HUES64 (cell line): ENCODE results near the gene ARAP1.
A peak's percentile ranks its signal among the peaks of the same experiment; 100 is the strongest.

Experiments used
- H3K27ac ChIP-seq: 2 replicates; pipeline ENCODE4 v1.7.0; 2013; ENCODE audit warnings: low read depth, low read length, inconsistent platforms
- H3K27me3 ChIP-seq: 2 replicates; pipeline ENCODE4 v1.6.1; 2013; ENCODE audit warnings: mild to moderate bottlenecking, low read length; ENCODE audit not compliant: insufficient read depth
- H3K36me3 ChIP-seq: 2 replicates; pipeline ENCODE4 v1.6.1; 2013; ENCODE audit warnings: mild to moderate bottlenecking, low read length; ENCODE audit not compliant: insufficient read depth
- H3K4me1 ChIP-seq: 2 replicates; pipeline ENCODE4 v1.6.1; 2013; ENCODE audit warnings: mild to moderate bottlenecking, low read length, moderate library complexity; ENCODE audit not compliant: insufficient read depth
- H3K4me3 ChIP-seq: 2 replicates; pipeline ENCODE4 v1.5.1; 2013; ENCODE audit warnings: mild to moderate bottlenecking, low read length, moderate library complexity
- H3K9ac ChIP-seq: 2 replicates; pipeline ENCODE4 v1.6.1; 2013; ENCODE audit warnings: mild to moderate bottlenecking, low read depth, low read length
- H3K9me3 ChIP-seq: 2 replicates; pipeline ENCODE4 v1.6.1; 2013; ENCODE audit warnings: low read depth, low read length; ENCODE audit not compliant: insufficient read depth
- WGBS: fragments of 150-250, 120-280 bp; methylation state at CpG from one replicate; pipeline ENCODE4 v1.1.7; 2013; ENCODE audit warnings: missing lambda C conversion rate; 5-methylcytosine and 5-hydroxymethylcytosine counted together

The ARAP1 gene

DNA sequence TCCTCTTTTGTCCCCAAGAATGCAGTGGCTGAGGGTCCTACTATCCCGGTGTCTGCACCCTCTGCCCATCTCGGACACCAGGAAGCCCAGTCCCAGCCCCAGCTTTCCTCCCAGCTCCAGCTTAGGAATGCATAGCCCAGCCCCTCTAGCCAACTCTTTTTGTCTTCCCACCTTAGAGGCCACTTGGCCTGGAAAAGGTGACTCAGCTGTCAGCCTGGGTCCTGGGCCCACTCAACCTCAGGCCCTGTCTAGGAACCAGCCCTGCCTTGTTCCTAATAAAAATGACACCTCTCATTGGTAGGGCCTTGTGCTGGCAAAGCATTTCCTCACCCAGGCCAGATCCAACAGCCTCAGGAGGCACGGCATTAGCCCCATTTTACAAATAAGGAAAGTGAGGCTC lies 106.2 kb downstream of the ARAP1 start:
- 78% methylated on average over 3 of the region's 3 CpGs for WGBS
- H3K4me1 ChIP-seq, result no peaks in the 10 kb centered on the region
- H3K36me3 ChIP-seq, result no peaks in the 10 kb centered on the region
- no peak overlapping the region for H3K4me3 ChIP-seq
- no peak overlapping the region for H3K27ac ChIP-seq
- peaks cover 32% of the 10 kb centered on the region for H3K27me3 ChIP-seq
- no peak overlapping the region for H3K9ac ChIP-seq
- H3K9me3 ChIP-seq, result no peaks in the 10 kb centered on the region

DNA sequence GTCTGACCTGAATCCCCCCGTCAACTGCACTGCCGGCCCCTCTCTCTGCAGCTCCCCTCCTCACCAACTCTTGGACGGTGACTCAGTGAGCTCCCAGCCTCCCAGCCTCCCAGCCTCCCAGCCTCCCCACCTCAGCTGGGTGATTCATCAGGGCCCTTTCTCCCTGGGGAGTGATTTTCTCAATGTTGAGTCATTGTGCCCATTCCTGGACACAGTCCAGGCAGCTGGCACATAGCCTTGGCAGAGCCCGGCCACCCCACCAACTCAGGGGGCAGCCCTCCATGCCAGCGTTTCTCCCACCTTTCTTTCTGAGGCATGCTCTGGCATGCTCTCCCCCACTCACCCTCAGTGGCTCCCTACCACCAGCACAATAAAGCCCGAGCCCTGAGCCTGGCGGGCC lies 108.7 kb downstream of the ARAP1 start:
- H3K4me3 ChIP-seq, result peak overlapping the region; percentile 52; the same call in 1 of the 2 replicates
- H3K27ac ChIP-seq, result no peak overlapping the region
- 89% methylated on average over 7 of the region's 7 CpGs for WGBS
- H3K9ac ChIP-seq, result no peak overlapping the region
- H3K27me3 ChIP-seq, result peaks cover 57% of the 10 kb centered on the region
- H3K9me3 ChIP-seq, result no peaks in the 10 kb centered on the region
- H3K36me3 ChIP-seq, result no peaks in the 10 kb centered on the region
- H3K4me1 ChIP-seq, result no peaks in the 10 kb centered on the region

DNA sequence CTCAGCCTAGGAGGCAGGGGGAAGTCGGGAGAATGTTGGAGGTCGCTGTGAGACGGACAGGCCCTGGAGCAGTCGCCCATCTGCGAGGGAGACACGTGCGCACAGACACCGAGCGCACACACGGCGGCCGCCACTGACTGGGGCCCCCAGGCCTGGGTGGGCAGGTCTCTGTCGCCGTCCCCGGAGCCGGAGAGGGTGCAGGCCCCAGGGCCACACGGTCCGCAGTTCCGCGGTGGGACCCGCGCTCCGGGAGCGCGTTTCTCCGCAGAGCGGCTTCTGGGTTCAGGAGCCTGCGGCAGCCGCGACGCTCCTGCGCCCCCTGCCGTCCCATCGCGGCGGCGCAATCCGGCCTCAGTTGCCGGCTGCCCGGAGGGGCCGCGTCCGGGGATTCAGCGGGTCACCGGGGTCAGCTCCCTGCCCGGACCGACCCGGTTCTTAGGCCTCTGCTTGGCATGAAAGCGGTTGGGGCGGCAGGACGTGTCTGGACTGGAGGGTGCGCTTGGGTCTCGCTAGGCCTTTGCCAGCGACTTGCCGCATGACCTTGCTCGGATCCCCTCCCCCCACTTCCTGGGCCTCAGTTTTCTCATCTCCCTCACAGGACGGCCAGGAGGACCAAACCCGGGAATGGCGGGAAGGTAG lies 109.2 kb downstream of the ARAP1 start:
- Histone ChIP-seq H3K9ac (no peak overlapping the region), H3K4me1 (no peaks in the 10 kb centered on the region), H3K36me3 (no peaks in the 10 kb centered on the region), H3K27ac (no peak overlapping the region), H3K4me3 (peak overlapping the region; percentile 52), H3K27me3 (peaks cover 62% of the 10 kb centered on the region), H3K9me3 (no peaks in the 10 kb centered on the region)
- 3% methylated on average over 59 of the region's 59 CpGs for WGBS

GRCh38 chr11:72642043-72642883 lies 109.9 kb downstream of the ARAP1 start:
- 3% methylated on average over 85 of the region's 85 CpGs for WGBS
- Histone ChIP-seq H3K27me3 (peaks cover 69% of the 10 kb centered on the region), H3K9ac (no peak overlapping the region)

GRCh38 chr11:72641522-72642042 lies 110.6 kb downstream of the ARAP1 start:
- Histone ChIP-seq H3K9me3 (no peaks in the 10 kb centered on the region), H3K27me3 (peaks cover 69% of the 10 kb centered on the region), H3K4me3 (peak overlapping the region; percentile 40; the same call in 1 of the 2 replicates), H3K9ac (no peak overlapping the region), H3K27ac (no peak overlapping the region), H3K4me1 (peaks cover 9% of the 10 kb centered on the region), H3K36me3 (no peaks in the 10 kb centered on the region)
- 61% methylated on average over 12 of the region's 12 CpGs for WGBS

More at GRCh38 chr11:72642043-72642883, 109.9 kb downstream of the ARAP1 start:
- H3K9me3 ChIP-seq, result no peaks in the 10 kb centered on the region
- no peak overlapping the region for H3K27ac ChIP-seq
- no peaks in the 10 kb centered on the region for H3K36me3 ChIP-seq
- peaks cover 5% of the 10 kb centered on the region for H3K4me1 ChIP-seq
- peak overlapping the region; percentile 52 for H3K4me3 ChIP-seq

DNA sequence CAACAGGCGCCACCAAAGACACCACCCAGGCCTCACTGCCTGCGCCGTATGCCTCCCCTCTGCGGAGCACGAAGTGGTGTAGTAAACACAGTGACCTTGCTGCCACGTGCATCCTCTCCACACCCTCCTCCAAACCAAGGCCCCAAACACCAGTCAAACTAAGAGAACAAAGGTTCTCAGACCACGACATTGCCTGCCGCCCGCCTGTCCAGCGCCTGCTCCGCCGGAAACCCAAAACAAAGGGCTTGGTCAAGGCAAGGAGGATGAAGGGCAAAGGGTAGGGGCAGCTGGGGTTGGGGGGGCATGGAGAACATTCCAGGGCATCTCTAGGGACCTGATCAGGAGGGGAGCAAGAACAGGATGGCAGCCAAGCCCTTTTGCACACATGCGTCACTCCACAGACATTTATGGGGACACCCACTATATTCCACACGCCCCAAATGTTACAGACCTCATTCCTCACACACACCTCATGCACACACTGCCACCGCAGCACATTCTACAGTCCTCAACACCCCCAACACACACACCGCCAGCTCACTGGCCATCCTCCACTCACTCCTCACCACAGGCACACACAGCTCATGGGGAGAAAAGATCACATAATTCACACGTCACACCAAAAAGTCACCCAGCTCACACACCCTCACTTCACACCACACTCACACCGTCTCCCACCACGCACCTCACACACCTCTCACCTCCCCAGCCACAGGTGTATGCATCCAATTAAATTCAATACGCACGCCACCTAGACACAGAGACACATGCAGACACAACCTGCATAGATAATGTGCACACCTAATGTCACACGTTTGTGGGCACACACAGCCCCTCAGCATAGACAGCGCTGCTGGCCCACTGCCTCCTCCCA lies 112.5 kb downstream of the ARAP1 start:
- H3K4me1 ChIP-seq, result peaks cover 21% of the 10 kb centered on the region
- no peak overlapping the region for H3K27ac ChIP-seq
- no peak overlapping the region for H3K4me3 ChIP-seq
- H3K27me3 ChIP-seq, result peaks cover 72% of the 10 kb centered on the region
- no peaks in the 10 kb centered on the region for H3K9me3 ChIP-seq
- H3K36me3 ChIP-seq, result no peaks in the 10 kb centered on the region
- 88% methylated on average over 23 of the region's 23 CpGs for WGBS
- H3K9ac ChIP-seq, result no peak overlapping the region

DNA sequence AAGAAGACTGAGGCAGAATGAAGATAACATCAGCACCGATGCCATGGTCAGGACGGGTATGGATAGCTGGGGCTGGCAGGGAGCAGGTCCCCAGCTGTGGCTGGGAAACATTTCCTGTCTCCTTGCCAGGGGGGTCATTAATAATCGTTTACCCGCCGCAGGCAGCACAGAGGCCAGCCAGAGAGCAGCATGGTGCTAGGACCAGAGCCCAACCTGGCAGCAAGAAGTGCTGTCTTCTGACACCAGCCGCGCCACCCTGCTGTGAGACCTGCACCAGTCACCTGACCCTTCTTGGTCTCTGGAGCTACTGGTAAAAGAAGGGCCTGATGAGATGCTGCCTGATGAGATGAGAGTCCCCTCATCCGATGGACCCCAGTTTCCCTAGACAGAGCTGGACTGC lies 114.3 kb downstream of the ARAP1 start:
- Histone ChIP-seq H3K9ac (no peak overlapping the region), H3K4me3 (no peak overlapping the region), H3K27me3 (peaks cover 62% of the 10 kb centered on the region), H3K27ac (no peak overlapping the region), H3K9me3 (no peaks in the 10 kb centered on the region), H3K4me1 (peaks cover 21% of the 10 kb centered on the region), H3K36me3 (no peaks in the 10 kb centered on the region)
- WGBS, result 86% methylated on average over 8 of the region's 8 CpGs

DNA sequence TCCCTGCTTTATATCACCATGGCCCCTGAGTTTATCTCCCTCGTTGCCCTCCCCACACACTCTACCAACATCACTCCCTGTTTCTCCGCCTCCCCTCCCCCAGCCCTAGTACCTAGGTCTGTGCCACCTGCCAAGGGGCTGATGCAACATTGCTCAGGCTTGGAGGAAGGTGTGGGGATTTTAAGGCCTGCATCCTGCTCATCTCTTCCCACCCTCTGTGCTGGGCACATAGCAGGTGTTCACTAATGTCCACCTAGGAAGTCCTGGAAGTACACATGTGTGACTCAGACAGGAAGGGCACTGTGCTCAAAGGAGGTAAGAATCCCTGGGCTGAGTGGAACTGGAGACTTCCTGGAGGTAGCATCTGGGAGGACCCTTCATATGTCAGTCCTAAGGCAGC lies 115.0 kb downstream of the ARAP1 start:
- no peaks in the 10 kb centered on the region for H3K36me3 ChIP-seq
- no peak overlapping the region for H3K27ac ChIP-seq
- peaks cover 21% of the 10 kb centered on the region for H3K4me1 ChIP-seq
- H3K27me3 ChIP-seq, result peaks cover 55% of the 10 kb centered on the region
- no peak overlapping the region for H3K9ac ChIP-seq
- H3K9me3 ChIP-seq, result no peaks in the 10 kb centered on the region
- no peak overlapping the region for H3K4me3 ChIP-seq
- WGBS, result 96% methylated on average over 2 of the region's 2 CpGs

DNA sequence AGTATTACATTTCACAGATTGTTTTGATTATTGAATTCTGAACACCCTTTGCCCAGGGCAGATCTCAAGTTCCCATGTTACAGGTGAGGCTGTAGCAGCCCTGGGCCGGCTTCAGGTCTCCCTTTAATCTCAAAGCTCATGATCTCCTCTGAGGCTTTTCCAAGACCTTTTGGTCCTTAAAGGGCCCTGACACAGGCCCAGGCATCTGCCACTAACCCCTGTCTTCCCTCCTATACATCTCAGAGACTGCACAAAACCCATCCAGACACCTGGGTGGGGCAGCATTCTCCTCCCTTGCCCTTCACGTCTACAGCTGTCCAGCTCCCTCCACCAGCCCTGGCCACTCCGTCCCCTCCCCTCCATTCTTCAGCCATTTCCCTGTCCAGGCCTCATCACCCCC lies 115.8 kb downstream of the ARAP1 start:
- no peaks in the 10 kb centered on the region for H3K9me3 ChIP-seq
- no peak overlapping the region for H3K4me3 ChIP-seq
- H3K27ac ChIP-seq, result no peak overlapping the region
- H3K4me1 ChIP-seq, result peaks cover 21% of the 10 kb centered on the region
- WGBS, result 53% methylated on average over 3 of the region's 3 CpGs
- peaks cover 47% of the 10 kb centered on the region for H3K27me3 ChIP-seq
- no peak overlapping the region for H3K9ac ChIP-seq
- no peaks in the 10 kb centered on the region for H3K36me3 ChIP-seq

GRCh38 chr11:72635933-72636332 lies 116.3 kb downstream of the ARAP1 start:
- WGBS, result 32% methylated on average over 6 of the region's 6 CpGs
- Histone ChIP-seq H3K9me3 (no peaks in the 10 kb centered on the region), H3K27me3 (peaks cover 42% of the 10 kb centered on the region), H3K4me1 (peaks cover 21% of the 10 kb centered on the region), H3K4me3 (no peak overlapping the region), H3K36me3 (no peaks in the 10 kb centered on the region), H3K9ac (no peak overlapping the region), H3K27ac (no peak overlapping the region)
